HEK293T (cell line): Measurements from ENCODE around the gene SYNE3.

Experiments
- CTCF ChIA-PET: fragments of 350-600 bp; formaldehyde crosslinking; extraction: SDS; loops from one replicate; lab custom pipeline; 2021; ENCODE audit warnings: antibody characterized with exemption, inconsistent platforms; lab: Yijun Ruan, JAX
- POLR2A ChIA-PET: fragments of 350-600 bp; formaldehyde crosslinking; extraction: SDS; loops from one replicate; lab custom pipeline; 2020; ENCODE audit warnings: antibody characterized with exemption, inconsistent platforms; lab: Yijun Ruan, JAX
- DNase-seq: peaks from one replicate; pipeline ENCODE4 v3.0.0; 2012; ENCODE audit warnings: mixed read lengths; ENCODE audit errors: extremely low spot score
- ARNT ChIP-seq: fragments of 450-650 bp; IDR thresholded peaks from 2 replicates; pipeline ENCODE4 v1.6.1; 2017; ENCODE audit warnings: mild to moderate bottlenecking
- BHLHE40 ChIP-seq: fragments of 450-650 bp; IDR thresholded peaks from 2 replicates; pipeline ENCODE4 v1.6.1; 2016; ENCODE audit warnings: mild to moderate bottlenecking, moderate library complexity, borderline replicate concordance
- CTBP1 ChIP-seq: fragments of 450-650 bp; IDR thresholded peaks from 2 replicates; pipeline ENCODE4 v1.6.1; 2016; ENCODE audit warnings: borderline replicate concordance
- ELF4 ChIP-seq: fragments of 450-650 bp; IDR thresholded peaks from 2 replicates; pipeline ENCODE4 v1.6.1; 2017; ENCODE audit warnings: antibody characterized with exemption
- FOXA1 ChIP-seq: fragments of 450-650 bp; IDR thresholded peaks from 2 replicates; pipeline ENCODE4 v1.6.1; 2016; ENCODE audit warnings: mild to moderate bottlenecking
- FOXK2 ChIP-seq: fragments of 450-650 bp; IDR thresholded peaks from 2 replicates; pipeline ENCODE4 v1.6.1; 2016; ENCODE audit warnings: mild to moderate bottlenecking
- FOXM1 ChIP-seq: fragments of 450-650 bp; IDR thresholded peaks from 2 replicates; pipeline ENCODE4 v1.6.1; 2017; ENCODE audit warnings: mild to moderate bottlenecking, borderline replicate concordance
- HDGF ChIP-seq: fragments of 450-650 bp; IDR thresholded peaks from 2 replicates; pipeline ENCODE4 v1.6.1; 2017; ENCODE audit warnings: antibody characterized with exemption, borderline replicate concordance
- L3MBTL2 ChIP-seq: fragments of 450-650 bp; conservative IDR thresholded peaks from 2 replicates; pipeline ENCODE4 v1.6.1; 2016; ENCODE audit warnings: mild to moderate bottlenecking
- LEF1 ChIP-seq: fragments of 450-650 bp; IDR thresholded peaks from 2 replicates; pipeline ENCODE4 v1.6.1; 2017; ENCODE audit warnings: mild to moderate bottlenecking, borderline replicate concordance
- NFRKB ChIP-seq: fragments of 450-650 bp; IDR thresholded peaks from 2 replicates; pipeline ENCODE4 v1.6.1; 2016; ENCODE audit warnings: mild to moderate bottlenecking, moderate library complexity
- SP1 ChIP-seq: fragments of 450-650 bp; IDR thresholded peaks from 2 replicates; pipeline ENCODE4 v1.6.1; 2017
- SUZ12 ChIP-seq: fragments of 450-650 bp; IDR thresholded peaks from 2 replicates; pipeline ENCODE4 v1.6.1; 2016; ENCODE audit warnings: mild to moderate bottlenecking
- TARDBP ChIP-seq: fragments of 450-650 bp; IDR thresholded peaks from 2 replicates; pipeline ENCODE4 v1.6.1; 2016
- ZNF384 ChIP-seq: fragments of 450-650 bp; IDR thresholded peaks from 2 replicates; pipeline ENCODE4 v1.6.1; 2016
- TF ChIP-seq, protein P1 (sequence below): fragments of 450-650 bp; IDR thresholded peaks from 2 replicates; pipeline ENCODE4 v1.6.1; 2016

SYNE3 gene

GRCh38 chr14:95504135-95505029 lies 12.1 kb downstream of the SYNE3 start:
- no peak for TF ChIP-seq FOXM1
- TF ChIP-seq SP1 = no peak
- TF ChIP-seq HDGF = no peak
- DNase-seq = no peak
- POLR2A ChIA-PET = no interaction called here
- CTCF ChIA-PET = interaction anchor here (1.3 kb wide), 1 partner anchor 52 kb away, joined by 3 read pairs; no protein-coding TSS in a partner anchor

GRCh38 chr14:95503365-95504134 lies 12.9 kb downstream of the SYNE3 start:
- ChIA-PET POLR2A (no interaction called here), CTCF (interaction anchor here (1.3 kb wide), 1 partner anchor 51 kb away, joined by 3 read pairs; no protein-coding TSS in a partner anchor)
- DNase-seq = no peak
- TF ChIP-seq SP1 (no peak), FOXA1 (no peak), FOXM1 (no peak), TARDBP (no peak), ELF4 (no peak)

GRCh38 chr14:95502381-95502950 lies 14.0 kb downstream of the SYNE3 start:
- POLR2A ChIA-PET = interaction anchor here (1.2 kb wide), 1 partner anchor 14 kb away, joined by 4 read pairs; the partner anchor contains the start of gene SYNE3
- DNase-seq = no peak
- TF ChIP-seq ELF4 (no peak), L3MBTL2 (no peak), ZNF384 (no peak), FOXK2 (no peak), CTBP1 (no peak), FOXM1 (no peak), BHLHE40 (no peak)
- TF ChIP-seq, protein P1, sequence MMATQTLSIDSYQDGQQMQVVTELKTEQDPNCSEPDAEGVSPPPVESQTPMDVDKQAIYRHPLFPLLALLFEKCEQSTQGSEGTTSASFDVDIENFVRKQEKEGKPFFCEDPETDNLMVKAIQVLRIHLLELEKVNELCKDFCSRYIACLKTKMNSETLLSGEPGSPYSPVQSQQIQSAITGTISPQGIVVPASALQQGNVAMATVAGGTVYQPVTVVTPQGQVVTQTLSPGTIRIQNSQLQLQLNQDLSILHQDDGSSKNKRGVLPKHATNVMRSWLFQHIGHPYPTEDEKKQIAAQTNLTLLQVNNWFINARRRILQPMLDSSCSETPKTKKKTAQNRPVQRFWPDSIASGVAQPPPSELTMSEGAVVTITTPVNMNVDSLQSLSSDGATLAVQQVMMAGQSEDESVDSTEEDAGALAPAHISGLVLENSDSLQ = no peak
- CTCF ChIA-PET = no interaction called here

- no peak for DNase-seq
- POLR2A ChIA-PET = interaction anchor here (1.2 kb wide), 1 partner anchor 15 kb away, joined by 4 read pairs; the partner anchor contains the start of gene SYNE3
Measured at GRCh38 chr14:95500772-95501401, 15.6 kb downstream of the SYNE3 start.

DNA sequence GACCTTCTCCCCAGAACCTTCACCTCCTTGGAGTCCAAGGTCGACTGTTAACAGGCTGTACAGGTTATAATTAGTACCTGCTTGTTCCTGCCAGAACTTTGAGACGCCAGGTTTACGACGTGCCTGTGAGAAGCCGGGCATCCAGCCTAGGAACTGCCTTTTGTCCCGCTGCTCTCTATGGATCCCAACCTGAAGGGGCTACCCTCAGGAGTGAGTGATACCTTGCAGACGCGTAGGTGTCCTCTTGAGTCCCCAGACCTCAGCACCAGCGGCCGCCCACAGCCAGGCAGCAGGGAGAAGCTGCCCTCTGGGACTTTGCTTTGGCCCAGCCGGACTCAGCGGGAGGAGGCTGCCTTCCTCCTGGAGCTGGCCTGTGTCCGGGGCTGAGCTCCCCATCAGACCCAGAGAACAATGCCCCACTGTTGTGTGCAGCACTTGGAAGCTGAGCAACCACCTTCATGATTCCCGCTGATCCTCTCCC lies 16.2 kb downstream of the SYNE3 start:
- ChIA-PET POLR2A (no interaction called here), CTCF (no interaction called here)
- no peak for DNase-seq
- no peak for TF ChIP-seq ZNF384
- no peak for TF ChIP-seq NFRKB
- TF ChIP-seq BHLHE40 = no peak
- no peak for TF ChIP-seq HDGF
- TF ChIP-seq L3MBTL2 = no peak
- no peak for TF ChIP-seq LEF1
- TF ChIP-seq, protein P1 = no peak
- no peak for TF ChIP-seq SP1
- TF ChIP-seq ELF4 = no peak
- TF ChIP-seq FOXK2 = no peak
- no peak for TF ChIP-seq FOXA1
- no peak for TF ChIP-seq SUZ12
- no peak for TF ChIP-seq CTBP1
- no peak for TF ChIP-seq FOXM1
- no peak for TF ChIP-seq ARNT
- TF ChIP-seq TARDBP = no peak

More at GRCh38 chr14:95500772-95501401, 15.6 kb downstream of the SYNE3 start:
- CTCF ChIA-PET = no interaction called here
- TF ChIP-seq ELF4 (no peak), ZNF384 (no peak), FOXK2 (no peak), ARNT (no peak), FOXA1 (no peak)
- TF ChIP-seq, protein P1 = no peak

DNA sequence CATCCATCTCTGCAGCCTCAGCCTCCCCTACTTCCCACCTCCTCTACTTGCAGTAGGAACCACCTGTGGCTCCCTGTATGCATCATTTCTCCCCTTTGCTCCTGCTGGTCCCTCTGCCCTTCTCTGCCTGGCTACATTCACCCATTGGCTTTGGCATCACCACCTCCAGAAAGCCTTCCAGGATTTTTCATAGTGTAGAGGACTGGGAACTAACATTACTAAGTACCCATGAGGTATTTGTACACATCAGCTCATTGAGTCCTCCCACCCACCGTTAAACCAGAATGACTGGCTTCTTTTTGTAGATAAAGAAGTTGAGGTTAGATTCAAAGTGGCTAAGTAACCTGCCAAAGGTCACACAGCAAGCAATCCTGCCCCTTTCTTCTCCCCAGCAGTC lies 17.1 kb downstream of the SYNE3 start:
- DNase-seq = no peak
- POLR2A ChIA-PET = no interaction called here
- TF ChIP-seq NFRKB = no peak
- TF ChIP-seq FOXM1 = no peak
- TF ChIP-seq ELF4 = no peak
- no peak for TF ChIP-seq ZNF384
- TF ChIP-seq SUZ12 = no peak
- no peak for TF ChIP-seq BHLHE40
- no peak for TF ChIP-seq ARNT
- CTCF ChIA-PET = no interaction called here
